Stimulated activated CD4-positive, alpha-beta T cell treated with anti-CD3 and anti-CD28 coated beads, Interleukin-4, amount 100 ng/mL, for 1 hour (primary cell): ENCODE results near the gene ZC3H7A.
"Not testable (repeated sequence)": the region's sequence is repeated elsewhere in the genome, so short reads cannot be mapped to it uniquely, and the experiment has no call there.

Source experiments
- DNase-seq: peaks from one replicate; pipeline ENCODE4 v3.0.0-alpha.2; 2020

ZC3H7A gene

DNA sequence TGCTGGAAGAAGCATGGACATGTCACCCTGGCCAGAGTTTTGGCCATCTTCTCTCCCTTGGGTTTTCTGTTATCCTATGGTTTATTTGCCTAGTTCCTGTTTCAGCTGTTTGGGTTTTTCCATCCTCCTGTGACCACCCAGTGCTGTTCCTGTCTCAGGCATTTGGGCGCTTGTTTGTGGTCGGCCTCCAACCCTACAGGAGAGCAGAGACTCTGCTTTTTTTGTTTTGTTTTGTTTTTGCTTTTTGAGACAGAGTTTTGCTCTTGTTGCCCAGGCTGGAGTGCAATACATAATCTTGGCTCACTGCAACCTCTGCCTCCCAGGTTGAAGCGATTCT is 3.3 kb upstream of the ZC3H7A start:
- DNase-seq = no peak

- peak; percentile 12 for DNase-seq
Measured at GRCh38 chr16:11799509-11800381, 2.7 kb upstream of the ZC3H7A start.

DNA sequence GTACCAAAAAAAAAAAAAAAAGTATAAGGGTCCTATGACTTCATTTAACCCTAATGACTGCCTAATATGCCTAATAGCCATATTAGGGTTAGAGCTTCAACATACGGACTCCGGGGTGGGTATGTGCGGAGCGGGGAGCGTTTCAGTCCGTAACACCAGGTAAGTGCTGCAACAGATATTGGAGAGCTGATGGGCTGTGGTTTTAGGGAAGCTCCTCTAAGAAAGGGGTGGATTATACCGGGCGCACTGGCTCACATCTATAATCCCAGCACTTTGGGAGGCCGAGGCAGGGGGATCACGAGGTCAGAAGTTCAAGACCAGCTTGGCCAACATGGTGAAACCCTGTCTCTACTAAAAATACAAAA is 1.9 kb upstream of the ZC3H7A start:
- DNase-seq = no peak

DNA sequence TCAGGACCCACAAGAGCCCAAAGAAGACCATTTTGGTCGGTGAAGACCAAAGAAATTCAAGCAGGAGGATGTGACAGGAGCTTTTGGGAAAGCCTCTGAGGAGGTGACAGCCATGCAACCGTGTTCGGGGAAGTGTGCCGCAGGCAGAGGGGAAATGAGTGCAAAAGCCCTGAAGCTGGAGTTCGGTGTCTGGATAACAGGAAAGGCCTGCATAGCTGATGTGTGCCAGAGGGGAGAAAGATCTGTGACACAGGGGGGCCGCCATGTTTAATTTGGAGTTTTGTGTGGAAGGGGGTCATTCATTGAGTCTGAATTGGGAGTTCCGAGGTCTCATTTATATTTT is 870 bp upstream of the ZC3H7A start:
- peak; percentile 17 for DNase-seq

- peak; percentile 16 for DNase-seq
Measured at GRCh38 chr16:11796227-11797165, 562 bp downstream of the ZC3H7A start.

DNA sequence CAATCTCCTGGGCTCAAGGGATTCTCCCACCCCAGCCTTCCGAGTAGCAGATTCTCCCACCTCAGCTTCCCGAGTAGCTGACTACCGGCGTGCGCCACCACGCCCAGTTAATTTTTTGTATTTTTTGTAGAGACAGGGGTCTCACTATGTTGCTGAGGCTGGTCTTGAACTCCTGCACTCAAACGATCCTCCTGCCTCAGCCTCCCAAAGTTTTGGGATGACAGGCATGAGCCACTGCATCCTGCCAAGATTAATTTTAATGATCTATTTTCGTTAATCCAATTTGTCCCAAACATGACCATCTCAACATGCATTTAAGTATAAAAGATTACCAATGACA is 1.2 kb downstream of the ZC3H7A start:
- no peak for DNase-seq

DNA sequence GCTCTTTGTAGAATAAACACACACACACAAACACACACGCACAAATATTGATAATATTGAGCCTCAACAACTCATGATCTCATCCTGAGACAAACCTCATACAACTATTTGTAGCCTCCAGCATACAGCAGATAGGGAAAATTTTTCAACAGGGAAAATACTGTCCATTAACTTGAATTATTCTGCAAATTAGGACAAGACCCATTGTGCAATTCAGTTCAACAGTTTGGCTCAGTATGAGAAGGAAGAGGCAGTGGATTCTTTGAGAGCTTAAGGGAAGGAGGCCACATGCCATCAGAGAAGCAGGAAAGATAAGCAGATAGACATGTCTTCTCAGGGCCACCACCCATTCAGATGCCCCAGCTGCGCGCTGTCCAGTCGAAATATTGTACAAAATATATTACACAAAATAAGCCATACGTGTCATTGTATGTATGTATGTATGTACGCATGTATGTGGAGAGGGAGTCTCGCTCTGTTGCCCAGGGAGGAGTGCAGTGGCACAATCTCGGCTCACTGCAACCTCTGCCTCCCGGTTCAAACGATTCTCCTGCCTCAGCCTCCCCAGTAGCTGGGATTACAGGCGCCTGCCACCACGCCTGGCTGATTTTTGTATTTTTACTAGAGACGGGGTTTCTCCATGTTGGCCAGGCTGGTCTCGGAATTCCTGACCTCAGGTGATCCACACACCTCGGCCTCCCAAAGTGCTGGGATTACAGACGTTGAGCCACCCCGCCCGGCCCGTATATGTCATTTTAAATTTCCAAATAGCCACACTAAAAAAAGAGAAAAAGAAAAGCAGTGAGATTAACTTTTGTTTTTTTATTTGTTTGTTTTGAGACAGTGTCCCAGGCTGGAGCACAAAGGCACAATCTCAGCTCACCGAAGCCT is 1.8 kb downstream of the ZC3H7A start:
- DNase-seq = no peak

GRCh38 chr16:11794447-11794846 is 2.6 kb downstream of the ZC3H7A start:
- no peak for DNase-seq

GRCh38 chr16:11793840-11794239 is 3.2 kb downstream of the ZC3H7A start:
- DNase-seq = peak; percentile 21

GRCh38 chr16:11792410-11793241 is 4.4 kb downstream of the ZC3H7A start:
- peak; percentile 24 for DNase-seq

GRCh38 chr16:11791144-11791828 is 5.8 kb downstream of the ZC3H7A start:
- no peak for DNase-seq

DNA sequence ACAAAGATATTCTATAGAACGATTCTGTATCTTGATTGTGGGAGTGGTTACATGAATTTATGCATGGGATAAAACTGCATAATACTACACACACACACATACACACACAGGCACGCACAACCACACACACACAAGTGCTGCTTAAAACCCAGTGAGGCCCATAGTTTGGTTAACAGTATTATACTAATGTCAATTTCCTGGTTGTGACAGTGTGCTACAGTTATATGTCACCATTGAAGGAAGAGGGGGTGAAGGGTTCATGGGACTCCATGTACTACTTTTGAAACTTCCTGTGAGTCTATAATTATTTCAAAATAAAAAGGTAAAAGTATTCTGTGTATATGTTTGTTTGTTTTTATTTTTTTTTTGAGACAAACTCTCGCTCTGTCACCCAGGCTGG is 8.1 kb downstream of the ZC3H7A start:
- DNase-seq = no peak

- DNase-seq = not testable (repeated sequence)
Measured at GRCh38 chr16:11784980-11785599, 12.0 kb downstream of the ZC3H7A start.

GRCh38 chr16:11784381-11784780 is 12.7 kb downstream of the ZC3H7A start:
- not testable (repeated sequence) for DNase-seq

- DNase-seq = no peak
Measured at GRCh38 chr16:11784038-11784369, 13.1 kb downstream of the ZC3H7A start.

DNA sequence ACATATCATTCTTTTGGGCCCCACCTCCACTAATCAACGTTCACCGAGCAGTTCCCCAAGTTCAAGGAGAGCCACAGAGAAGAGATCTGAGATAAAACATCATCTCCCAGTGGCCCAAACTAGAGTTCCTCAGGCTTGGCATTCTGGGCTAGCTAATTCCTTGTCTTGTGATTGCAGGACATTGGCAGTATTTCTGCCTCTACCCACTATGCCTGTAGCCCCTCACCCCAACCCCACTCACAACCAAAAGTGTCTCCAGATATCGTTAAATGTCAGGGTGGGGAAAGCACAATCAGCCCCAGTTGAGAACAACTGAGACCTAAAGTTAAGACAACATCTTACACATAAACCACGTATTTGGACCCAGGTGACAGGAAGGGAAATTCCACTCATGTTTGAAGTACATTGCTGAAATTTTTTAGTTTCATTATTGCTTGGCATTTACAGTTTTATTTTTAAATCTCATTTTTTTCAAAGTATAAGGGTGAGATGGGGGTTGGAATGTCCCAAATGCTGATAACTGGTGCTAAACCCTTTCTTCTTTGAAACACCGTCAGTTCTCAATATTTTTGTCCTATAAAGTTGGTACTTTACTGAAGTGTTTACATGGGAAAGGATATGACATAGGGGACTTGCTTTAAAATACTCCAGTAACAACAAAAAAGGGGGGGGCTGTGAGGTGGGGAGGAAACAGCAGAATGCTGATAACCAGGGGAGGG is 13.6 kb downstream of the ZC3H7A start:
- DNase-seq = peak; percentile 25

DNA sequence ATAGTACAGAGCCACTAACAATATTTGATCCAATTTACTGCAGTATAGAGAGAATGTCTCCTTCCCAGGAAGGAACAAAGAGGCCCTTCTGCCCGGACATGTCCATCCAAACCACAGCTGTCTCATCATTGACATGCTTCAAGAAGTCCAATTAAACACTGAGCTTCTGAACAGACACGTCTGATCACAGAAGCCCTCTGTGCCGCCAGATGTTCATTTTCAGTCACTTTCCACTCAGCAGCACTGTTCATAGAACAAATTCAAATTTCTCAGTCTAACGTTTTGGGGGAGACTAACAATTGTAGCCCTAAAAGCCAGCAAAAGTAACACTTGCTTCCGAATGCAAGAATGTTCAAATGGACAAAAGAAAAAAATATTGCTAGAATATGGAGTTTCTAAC is 15.3 kb downstream of the ZC3H7A start:
- DNase-seq = no peak

DNA sequence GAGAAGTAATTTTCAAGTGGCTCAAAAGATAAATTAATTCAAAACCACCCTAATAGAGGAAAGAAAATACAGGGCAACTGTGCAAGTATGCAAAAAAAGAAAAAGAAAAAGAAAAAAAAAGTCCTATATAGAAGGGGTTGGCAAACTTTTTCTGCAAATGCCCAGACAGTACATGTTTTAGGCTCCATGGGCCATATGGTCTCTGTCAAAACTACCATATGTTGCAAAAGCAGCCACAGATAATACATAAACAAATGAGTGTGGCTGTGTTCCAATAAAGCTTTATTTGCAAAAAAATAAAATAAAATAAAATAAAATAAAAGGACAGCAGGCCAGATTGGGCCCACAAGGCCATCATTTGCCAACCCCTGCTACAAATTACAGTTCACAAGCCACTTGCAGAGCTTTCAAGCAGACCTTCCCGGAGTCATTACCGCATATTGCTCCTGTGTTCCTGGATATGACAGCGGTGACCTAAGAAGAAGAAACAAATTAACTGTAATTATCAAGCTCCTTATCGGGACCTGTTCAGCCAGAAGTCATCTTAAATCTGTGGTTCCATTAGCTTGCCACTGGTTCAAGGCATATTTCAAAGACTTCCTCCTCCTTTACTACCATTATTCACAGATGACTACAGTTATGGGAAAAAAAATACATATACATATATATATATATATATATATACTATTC is 15.9 kb downstream of the ZC3H7A start:
- DNase-seq = no peak

GRCh38 chr16:11779074-11779473 is 18.0 kb downstream of the ZC3H7A start:
- DNase-seq = no peak

GRCh38 chr16:11774065-11774626 is 22.9 kb downstream of the ZC3H7A start:
- DNase-seq = no peak
